Keratinocyte (primary cell): ENCODE results near the gene MDH2. TPM values are rescaled to one million over a fixed set of nuclear protein-coding genes. Genes with fewer than 3 reads are reported as not detected.
"Not testable (repeated sequence)": the region's sequence is repeated elsewhere in the genome, so short reads cannot be mapped to it uniquely, and the experiment has no call there.

Source experiments
- DNase-seq: peaks from one replicate; pipeline ENCODE4 v3.0.0-alpha.2; 2011; ENCODE audit warnings: low read depth, missing footprints, low spot score
- FAIRE-seq: peaks from 2 replicates; lab custom pipeline; 2011; peaks lifted over from hg19 to GRCh38; lab: Jason Lieb, UNC
- H2AFZ ChIP-seq: 2 replicates; pipeline ENCODE4 v1.6.0; 2012; ENCODE audit warnings: low read length, control low read depth, inconsistent platforms; ENCODE audit not compliant: control insufficient read depth
- H3K27ac ChIP-seq: 2 replicates; pipeline ENCODE4 v1.5.1; 2011; ENCODE audit warnings: low read length; ENCODE audit not compliant: control insufficient read depth, insufficient read depth
- H3K27me3 ChIP-seq: 3 replicates; pipeline ENCODE4 v1.6.0; 2011; ENCODE audit warnings: low read length; ENCODE audit not compliant: control insufficient read depth, insufficient read depth; ENCODE audit errors: extremely low read depth
- H3K36me3 ChIP-seq, 2 experiments: 2 replicates in 1 of 2; 3 replicates in 1 of 2; pipeline ENCODE4 v1.5.1; 2011; ENCODE audit warnings: low read length in 2 of 2, mild to moderate bottlenecking in 1 of 2; ENCODE audit not compliant: control insufficient read depth in 2 of 2, insufficient read depth in 2 of 2; ENCODE audit errors: extremely low read depth in 1 of 2
- H3K4me1 ChIP-seq: 3 replicates; pipeline ENCODE4 v1.5.1; 2011; ENCODE audit warnings: low read length; ENCODE audit not compliant: control insufficient read depth, insufficient read depth; ENCODE audit errors: extremely low read depth
- H3K4me2 ChIP-seq: 3 replicates; pipeline ENCODE4 v1.6.0; 2011; ENCODE audit warnings: low read depth, low read length; ENCODE audit not compliant: control insufficient read depth, insufficient read depth; ENCODE audit errors: extremely low read depth
- H3K4me3 ChIP-seq, 3 experiments: fragments of 200-600 bp in 1 of 3; sonication (generic) in 1 of 3; 2 replicates in 2 of 3; 3 replicates in 1 of 3; pipeline ENCODE4 v1.5.1; 2011 to 2016; ENCODE audit warnings: low read length in 3 of 3, mild to moderate bottlenecking in 3 of 3, control low read depth in 2 of 3, inconsistent platforms in 1 of 3, low read depth in 1 of 3, mixed read lengths in 1 of 3, mixed run types in 1 of 3, moderate library complexity in 1 of 3; ENCODE audit not compliant: control insufficient read depth in 2 of 3, insufficient read depth in 2 of 3; ENCODE audit errors: extremely low read depth in 1 of 3
- H3K79me2 ChIP-seq: 2 replicates; pipeline ENCODE4 v1.6.0; 2012; ENCODE audit warnings: low read length; ENCODE audit not compliant: control insufficient read depth, insufficient read depth
- H3K9ac ChIP-seq: 3 replicates; pipeline ENCODE4 v1.6.0; 2011; ENCODE audit warnings: low read length; ENCODE audit not compliant: control insufficient read depth, insufficient read depth; ENCODE audit errors: extremely low read depth
- H3K9me1 ChIP-seq: 3 replicates; pipeline ENCODE4 v1.6.0; 2011; ENCODE audit warnings: low read length; ENCODE audit not compliant: control insufficient read depth, insufficient read depth; ENCODE audit errors: extremely low read depth
- H3K9me3 ChIP-seq: 2 replicates; pipeline ENCODE4 v1.5.1; 2012; ENCODE audit warnings: low read depth, low read length; ENCODE audit not compliant: control insufficient read depth
- H4K20me1 ChIP-seq: 3 replicates; pipeline ENCODE4 v1.6.0; 2011; ENCODE audit warnings: low read length; ENCODE audit not compliant: control insufficient read depth, insufficient read depth; ENCODE audit errors: extremely low read depth
- EZH2 ChIP-seq: IDR thresholded peaks from one replicate; pipeline ENCODE4 v1.6.1; 2012; ENCODE audit warnings: inconsistent platforms, mild to moderate bottlenecking, low read length, moderate library complexity
- dilution Hi-C: fragments of 300-500 bp; cut with MboI; formaldehyde crosslinking; loops from one replicate; pipeline ENCODE4 v1.7.0; 2020; ENCODE audit warnings: low sequenced_read_pairs; ENCODE audit not compliant: extremely low pct_ligation_motif_present
- polyA plus RNA-seq, 5 experiments: library from polyadenylated mRNA; depleted of rRNA in 3 of 5; stranded (reverse) in 3 of 5; stranded (forward) in 1 of 5; unstranded in 1 of 5; fragments of >200 nt; gene quantifications; 1 replicate in 1 of 5; 2 replicates in 3 of 5; 3 replicates in 1 of 5; pipeline versions ENCODE4 v1.2.1 to v1.2.3, GENCODE V29; 2011 to 2012; ENCODE audit warnings: missing spikeins in 2 of 5, low read depth in 1 of 5, low replicate concordance in 1 of 5
- TF ChIP-seq, protein P1 (sequence below), 3 experiments: IDR thresholded peaks in 1 of 3; conservative IDR thresholded peaks in 1 of 3; optimal IDR thresholded peaks in 1 of 3; 2 replicates in 2 of 3; 3 replicates in 1 of 3; pipeline versions ENCODE3 to v1.5.1; 2011; ENCODE audit warnings: low read length in 3 of 3, mild to moderate bottlenecking in 3 of 3, moderate library complexity in 2 of 3, control low read depth in 1 of 3, inconsistent platforms in 1 of 3; ENCODE audit not compliant: insufficient read depth in 2 of 3; ENCODE audit errors: extremely low read depth in 1 of 3

The MDH2 gene
- polyA plus RNA-seq, 1 donor (not counting 4 experiments of a cell fraction or from before 2014, with no cell fraction given), result 156 TPM

DNA sequence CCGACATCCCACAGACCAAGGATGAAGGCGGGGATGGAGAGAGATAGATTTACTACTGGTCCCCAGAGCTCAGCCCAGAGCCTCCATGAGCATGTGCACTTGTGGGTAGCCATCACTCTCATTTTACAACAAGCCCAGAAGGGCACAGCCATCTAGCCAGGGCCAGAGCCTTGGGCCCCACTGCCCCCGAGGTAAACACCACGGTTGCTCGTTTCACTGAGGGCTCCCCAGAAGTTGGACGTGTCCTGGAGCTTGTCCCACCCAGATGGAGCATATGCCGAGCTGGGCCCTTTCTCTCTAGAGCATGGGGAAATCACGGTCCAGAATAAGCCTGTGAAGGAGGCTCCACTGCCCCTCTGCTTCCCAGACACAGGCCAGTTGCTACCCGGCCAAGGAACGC, 44.6 kb upstream of the MDH2 start:
- no peak overlapping the region for H3K4me2 ChIP-seq
- no peaks in the 10 kb centered on the region for H3K9me3 ChIP-seq
- dilution Hi-C loops, result no loop called here
- H3K9me1 ChIP-seq, result no peaks in the 10 kb centered on the region
- no peaks in the 10 kb centered on the region for H3K4me1 ChIP-seq
- no peaks in the 10 kb centered on the region for H3K79me2 ChIP-seq
- no peak for TF ChIP-seq EZH2
- TF ChIP-seq, protein P1, sequence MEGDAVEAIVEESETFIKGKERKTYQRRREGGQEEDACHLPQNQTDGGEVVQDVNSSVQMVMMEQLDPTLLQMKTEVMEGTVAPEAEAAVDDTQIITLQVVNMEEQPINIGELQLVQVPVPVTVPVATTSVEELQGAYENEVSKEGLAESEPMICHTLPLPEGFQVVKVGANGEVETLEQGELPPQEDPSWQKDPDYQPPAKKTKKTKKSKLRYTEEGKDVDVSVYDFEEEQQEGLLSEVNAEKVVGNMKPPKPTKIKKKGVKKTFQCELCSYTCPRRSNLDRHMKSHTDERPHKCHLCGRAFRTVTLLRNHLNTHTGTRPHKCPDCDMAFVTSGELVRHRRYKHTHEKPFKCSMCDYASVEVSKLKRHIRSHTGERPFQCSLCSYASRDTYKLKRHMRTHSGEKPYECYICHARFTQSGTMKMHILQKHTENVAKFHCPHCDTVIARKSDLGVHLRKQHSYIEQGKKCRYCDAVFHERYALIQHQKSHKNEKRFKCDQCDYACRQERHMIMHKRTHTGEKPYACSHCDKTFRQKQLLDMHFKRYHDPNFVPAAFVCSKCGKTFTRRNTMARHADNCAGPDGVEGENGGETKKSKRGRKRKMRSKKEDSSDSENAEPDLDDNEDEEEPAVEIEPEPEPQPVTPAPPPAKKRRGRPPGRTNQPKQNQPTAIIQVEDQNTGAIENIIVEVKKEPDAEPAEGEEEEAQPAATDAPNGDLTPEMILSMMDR (optimal IDR thresholded peaks at IDR 0.05 in 1 of 3, IDR thresholded peaks at IDR 0.05 in 1 of 3, conservative IDR thresholded peaks at IDR 0.05 in 1 of 3; ENCODE audit: extremely low read depth in 1 of 3, insufficient read depth in 2 of 3, low read length in 3 of 3), result no peak
- no peak for DNase-seq
- FAIRE-seq, result no peak
- H3K4me3 ChIP-seq, result no peak overlapping the region
- H3K27me3 ChIP-seq, result no peaks in the 10 kb centered on the region
- H2AFZ ChIP-seq, result no peak overlapping the region
- H3K9ac ChIP-seq, result no peak overlapping the region
- no peak overlapping the region for H3K27ac ChIP-seq
- H3K36me3 ChIP-seq, result peaks cover 23 to 28% of the 10 kb centered on the region in 2 experiments
- H4K20me1 ChIP-seq, result no peaks in the 10 kb centered on the region

DNA sequence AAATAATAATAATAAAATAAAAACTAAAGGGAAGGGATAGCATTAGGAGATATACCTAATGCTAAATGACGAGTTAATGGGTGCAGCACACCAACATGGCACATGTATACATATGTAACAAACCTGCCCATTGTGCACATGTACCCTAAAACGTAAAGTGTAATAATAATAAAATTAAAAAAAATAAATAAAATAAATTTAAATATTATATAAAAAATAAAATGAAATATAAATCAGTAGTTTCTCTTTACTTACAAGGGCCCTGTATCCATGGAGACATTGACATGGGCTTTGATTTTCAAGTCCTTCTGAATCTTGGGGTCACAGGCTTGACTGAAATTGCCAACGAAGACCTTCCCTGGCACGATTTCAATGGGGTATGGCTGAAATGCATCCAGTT, 42.9 kb upstream of the MDH2 start:
- dilution Hi-C loops, H3K9me3 ChIP-seq, H2AFZ ChIP-seq, H3K27me3 ChIP-seq, H3K9ac ChIP-seq, H3K9me1 ChIP-seq, H3K79me2 ChIP-seq, FAIRE-seq, DNase-seq, H4K20me1 ChIP-seq, H3K27ac ChIP-seq, H3K4me1 ChIP-seq, H3K4me2 ChIP-seq, H3K4me3 ChIP-seq: not testable (repeated sequence)
- peaks cover 23 to 30% of the 10 kb centered on the region in 2 experiments for H3K36me3 ChIP-seq

DNA sequence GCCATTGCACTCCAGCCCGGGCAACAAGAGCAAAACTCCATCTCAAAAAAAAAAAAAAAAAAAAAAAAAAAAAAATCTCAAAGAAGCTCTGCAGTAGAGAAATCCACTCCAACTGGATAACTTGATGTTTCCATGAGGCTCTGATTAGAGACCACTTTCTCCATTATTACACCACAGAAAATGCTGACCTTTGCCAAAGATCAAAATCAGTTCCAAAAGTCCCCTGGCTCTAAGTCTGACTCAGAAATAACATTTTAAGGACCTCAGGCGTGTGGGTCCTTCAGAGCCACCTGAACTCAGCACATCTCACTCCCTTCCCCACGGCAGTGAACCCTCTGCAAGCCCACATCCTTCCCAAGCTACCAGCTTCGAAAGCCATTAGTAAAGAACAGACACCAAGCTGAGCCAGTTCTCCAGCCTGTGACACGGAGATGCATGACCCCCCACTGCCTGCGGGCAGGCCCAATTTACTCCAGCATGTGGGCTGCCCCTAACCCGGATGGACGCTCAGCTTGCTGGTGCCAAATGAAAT, 39.7 kb upstream of the MDH2 start:
- Histone ChIP-seq H3K9me1 (no peaks in the 10 kb centered on the region), H3K9ac (no peak overlapping the region), H3K9me3 (no peaks in the 10 kb centered on the region), H3K27ac (no peak overlapping the region), H4K20me1 (no peaks in the 10 kb centered on the region), H3K4me3 (no peak overlapping the region), H3K4me1 (no peaks in the 10 kb centered on the region), H2AFZ (no peak overlapping the region), H3K79me2 (no peaks in the 10 kb centered on the region), H3K27me3 (no peaks in the 10 kb centered on the region), H3K36me3 (peaks cover 15 to 16% of the 10 kb centered on the region in 2 experiments), H3K4me2 (no peak overlapping the region)
- no peak for FAIRE-seq
- no peak for TF ChIP-seq EZH2
- TF ChIP-seq, protein P1 (optimal IDR thresholded peaks at IDR 0.05 in 1 of 3, IDR thresholded peaks at IDR 0.05 in 1 of 3, conservative IDR thresholded peaks at IDR 0.05 in 1 of 3; ENCODE audit: extremely low read depth in 1 of 3, insufficient read depth in 2 of 3, low read length in 3 of 3), result no peak
- dilution Hi-C loops, result no loop called here
- DNase-seq, result no peak
